ENCODE results near the gene ASB2.

- TF ChIP-seq CTCF (conservative IDR thresholded peaks at IDR 0.05 in 1 of 2, IDR thresholded peaks at IDR 0.05 in 1 of 2; ENCODE audit: low read depth in 1 of 2, low read length in 2 of 2): no peak
- no peak for TF ChIP-seq EZH2 (IDR thresholded peaks at IDR 0.05; ENCODE audit: low read length, missing control alignments)
Observed at GRCh38 chr14:93902619-93903307, 73.6 kb downstream of the ASB2 start.
